ENCODE measurements around the gene NADSYN1. TPM values are rescaled to one million over a fixed set of nuclear protein-coding genes. Genes with fewer than 3 reads are reported as not detected.

NADSYN1 gene
- 10 to 100 TPM; 45.7 to 71.2 TPM for total RNA-seq

DNA sequence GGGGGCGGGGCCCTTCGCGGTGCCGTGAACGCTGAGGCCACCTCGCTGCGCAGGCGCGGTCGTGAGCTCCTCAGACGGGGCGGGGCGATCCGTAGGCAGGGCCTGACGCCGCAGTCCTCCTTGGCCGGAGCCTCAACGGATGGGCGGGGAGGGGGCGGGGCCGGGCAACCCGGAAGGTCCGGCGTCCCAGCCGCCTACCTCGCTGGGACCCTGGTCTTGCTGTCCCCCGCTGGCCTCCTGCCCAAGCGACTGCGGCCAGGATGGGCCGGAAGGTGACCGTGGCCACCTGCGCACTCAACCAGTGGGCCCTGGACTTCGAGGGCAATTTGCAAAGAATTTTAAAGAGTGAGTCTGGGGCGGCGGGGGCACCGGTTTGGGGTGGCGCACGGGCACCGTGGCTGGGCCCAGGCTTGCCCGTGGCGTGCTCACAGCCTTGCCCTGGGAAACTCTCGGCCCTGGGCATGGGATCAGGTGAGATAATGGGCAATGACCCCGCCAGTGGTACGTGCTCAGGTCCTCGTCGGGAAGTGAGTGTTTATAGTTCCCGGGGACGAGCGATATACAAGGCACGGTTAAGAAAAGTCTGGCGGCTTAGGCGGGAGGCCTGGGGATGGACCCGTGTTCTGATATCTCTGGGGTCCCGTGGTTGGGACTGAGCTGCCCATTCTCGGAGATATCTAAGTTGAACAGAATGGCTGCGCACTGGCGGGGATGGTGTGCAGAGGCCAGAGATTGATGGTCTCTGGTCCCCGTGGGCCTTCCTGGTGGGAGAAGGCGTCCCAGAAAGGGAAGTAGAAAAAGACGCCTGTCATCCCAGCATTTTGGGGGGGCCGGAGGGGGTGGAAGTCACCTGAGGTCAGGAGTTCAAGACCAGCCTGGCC is at the start of gene NADSYN1:
Gene NADSYN1 (plus strand): TSS at position 167 of the 881 bp plus-strand sequence. CDS start 94 bp downstream, at position 261.
- H3K4me3 ChIP-seq = peak within 1 kb of the TSS; percentile 70 to 91
- no peaks in the 10 kb centered on the region for H3K9me3 ChIP-seq
- DNase-seq (peak; percentile 98 to 99 (median 99)), ATAC-seq (peak; percentile 91)
- H3K4me1 ChIP-seq = peaks cover 45% of the 10 kb centered on the region
- no peaks in the 10 kb centered on the region for H3K27me3 ChIP-seq
- H3K27ac ChIP-seq = peak within 1 kb of the TSS; percentile 74 to 92 (median 90)
- peak; percentile 35 to 81 (median 73) for TF ChIP-seq POLR2A (IDR thresholded peaks at IDR 0.05)
- TF ChIP-seq, protein P1, sequence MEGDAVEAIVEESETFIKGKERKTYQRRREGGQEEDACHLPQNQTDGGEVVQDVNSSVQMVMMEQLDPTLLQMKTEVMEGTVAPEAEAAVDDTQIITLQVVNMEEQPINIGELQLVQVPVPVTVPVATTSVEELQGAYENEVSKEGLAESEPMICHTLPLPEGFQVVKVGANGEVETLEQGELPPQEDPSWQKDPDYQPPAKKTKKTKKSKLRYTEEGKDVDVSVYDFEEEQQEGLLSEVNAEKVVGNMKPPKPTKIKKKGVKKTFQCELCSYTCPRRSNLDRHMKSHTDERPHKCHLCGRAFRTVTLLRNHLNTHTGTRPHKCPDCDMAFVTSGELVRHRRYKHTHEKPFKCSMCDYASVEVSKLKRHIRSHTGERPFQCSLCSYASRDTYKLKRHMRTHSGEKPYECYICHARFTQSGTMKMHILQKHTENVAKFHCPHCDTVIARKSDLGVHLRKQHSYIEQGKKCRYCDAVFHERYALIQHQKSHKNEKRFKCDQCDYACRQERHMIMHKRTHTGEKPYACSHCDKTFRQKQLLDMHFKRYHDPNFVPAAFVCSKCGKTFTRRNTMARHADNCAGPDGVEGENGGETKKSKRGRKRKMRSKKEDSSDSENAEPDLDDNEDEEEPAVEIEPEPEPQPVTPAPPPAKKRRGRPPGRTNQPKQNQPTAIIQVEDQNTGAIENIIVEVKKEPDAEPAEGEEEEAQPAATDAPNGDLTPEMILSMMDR (IDR thresholded peaks at IDR 0.05) = no peak
- 0 to 2% methylated on average over 19 to 58 of the region's 61 CpGs for WGBS, 2 donors
- peaks cover 2 to 6% of the 10 kb centered on the region in 2 donors for H3K36me3 ChIP-seq (replicated peaks in 1 of 2; ENCODE audit: insufficient read depth in 1 of 2, low read depth in 2 of 2)
- intact Hi-C loops (cut with DNase I) = no loop called here

DNA sequence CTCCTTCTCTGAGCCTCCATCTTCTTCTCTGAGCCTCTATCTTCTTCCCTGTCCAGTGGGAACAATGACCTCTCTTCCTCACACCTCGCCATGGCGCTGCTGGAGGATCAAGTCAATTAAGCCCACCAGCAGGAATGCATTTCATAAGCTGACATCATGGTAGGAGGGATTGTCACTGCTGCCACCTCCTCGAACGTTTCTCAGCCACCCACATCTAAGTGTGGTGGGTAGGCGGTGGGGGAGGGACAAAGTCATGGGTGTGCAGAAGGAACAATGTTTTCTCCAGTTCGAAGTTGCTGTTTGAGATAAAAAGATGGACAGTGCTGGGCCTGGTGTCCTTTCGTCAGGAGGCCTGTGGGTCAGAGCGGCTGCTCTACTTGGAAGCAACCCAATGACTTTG is 48.8 kb upstream of the NADSYN1 start:
- Histone ChIP-seq H3K27me3 (no peaks in the 10 kb centered on the region), H3K36me3 (replicated peaks in 1 of 2; ENCODE audit: insufficient read depth in 1 of 2, low read depth in 2 of 2) (no peaks in the 10 kb centered on the region), H3K27ac (no peak overlapping the region), H3K4me3 (no peak overlapping the region), H3K9me3 (no peaks in the 10 kb centered on the region), H3K4me1 (no peaks in the 10 kb centered on the region)
- TF ChIP-seq, protein P1 (IDR thresholded peaks at IDR 0.05) = no peak
- TF ChIP-seq POLR2A (IDR thresholded peaks at IDR 0.05) = no peak
- DNase-seq = no peak
- 71 to 77% methylated on average over 8 of the region's 8 CpGs for WGBS, 2 donors
- intact Hi-C loops (cut with DNase I) = no loop called here
- no peak for ATAC-seq

DNA sequence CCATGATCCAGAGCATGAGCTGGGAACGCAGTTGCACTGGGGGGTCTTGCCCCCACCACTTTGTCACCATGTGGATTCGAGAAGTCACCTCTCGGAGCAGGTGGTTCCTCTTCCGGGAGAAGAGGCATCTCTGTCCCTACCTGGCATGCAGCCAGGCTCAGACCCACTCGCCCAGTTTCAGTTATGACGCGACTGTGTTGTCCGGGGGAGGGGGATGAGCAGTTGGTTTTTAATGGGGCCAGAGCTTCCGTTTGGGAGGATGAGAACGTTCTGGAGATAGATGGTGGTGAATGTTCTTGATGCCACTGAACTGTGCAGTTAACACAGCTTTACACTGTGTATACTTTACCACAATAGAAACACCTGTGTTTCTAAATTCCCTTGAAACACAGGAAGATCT is 46.3 kb upstream of the NADSYN1 start:
- intact Hi-C loops (cut with DNase I) = no loop called here
- DNase-seq = no peak
- Histone ChIP-seq H3K9me3 (no peaks in the 10 kb centered on the region), H3K27ac (no peak overlapping the region), H3K27me3 (no peaks in the 10 kb centered on the region), H3K36me3 (replicated peaks in 1 of 2; ENCODE audit: insufficient read depth in 1 of 2, low read depth in 2 of 2) (no peaks in the 10 kb centered on the region), H3K4me3 (no peak overlapping the region), H3K4me1 (no peaks in the 10 kb centered on the region)
- no peak for ATAC-seq
- TF ChIP-seq, protein P1 (IDR thresholded peaks at IDR 0.05) = no peak
- TF ChIP-seq POLR2A (IDR thresholded peaks at IDR 0.05) = no peak
- 45 to 50% methylated on average over 10 of the region's 10 CpGs for WGBS, 2 donors

DNA sequence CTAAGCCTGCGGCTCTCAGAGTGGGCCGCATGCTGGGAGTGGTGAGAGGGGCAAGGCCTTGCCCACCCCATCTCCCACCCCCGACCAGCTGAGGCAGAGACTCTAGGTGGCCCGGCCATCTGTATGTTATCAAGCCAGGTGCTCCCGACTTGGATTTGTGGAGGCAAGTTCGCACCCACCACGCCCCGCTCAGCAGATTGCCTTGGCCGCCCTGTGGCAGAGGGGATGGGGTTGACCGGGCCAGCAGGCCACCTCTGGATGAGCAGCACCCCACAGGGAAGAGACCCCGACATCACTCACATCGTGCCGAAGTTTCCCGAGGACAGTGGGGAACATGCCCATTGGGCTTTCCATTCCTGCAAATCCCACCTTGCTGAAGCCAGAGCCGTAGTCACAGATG is 45.6 kb upstream of the NADSYN1 start:
- no peak overlapping the region for H3K4me3 ChIP-seq
- TF ChIP-seq, protein P1 (IDR thresholded peaks at IDR 0.05) = no peak
- H3K4me1 ChIP-seq = no peaks in the 10 kb centered on the region
- ATAC-seq = no peak
- no peak overlapping the region for H3K27ac ChIP-seq
- DNase-seq = no peak
- H3K27me3 ChIP-seq = no peaks in the 10 kb centered on the region
- H3K9me3 ChIP-seq = no peaks in the 10 kb centered on the region
- H3K36me3 ChIP-seq (replicated peaks in 1 of 2; ENCODE audit: insufficient read depth in 1 of 2, low read depth in 2 of 2) = no peaks in the 10 kb centered on the region
- WGBS, 2 donors = 74 to 80% methylated on average over 13 to 14 of the region's 15 CpGs
- intact Hi-C loops (cut with DNase I) = no loop called here

Data from body of pancreas (tissue), 4 donors.